Ishikawa (cell line): Measurements from ENCODE around the gene FCN2.

Experiments used
- CREB1 ChIP-seq: IDR thresholded peaks from 2 replicates; pipeline ENCODE4 v1.6.1; 2012; ENCODE audit warnings: low read depth
- EGR1 ChIP-seq: IDR thresholded peaks from 2 replicates; pipeline ENCODE4 v1.6.1; 2012
- EP300 ChIP-seq: IDR thresholded peaks from 2 replicates; pipeline ENCODE4 v1.6.1; 2012; ENCODE audit warnings: borderline replicate concordance
- FOXM1 ChIP-seq: IDR thresholded peaks from 2 replicates; pipeline ENCODE4 v1.6.1; 2012; ENCODE audit warnings: low read depth, borderline replicate concordance
- NFIC ChIP-seq: IDR thresholded peaks from 2 replicates; pipeline ENCODE4 v1.6.1; 2012
- RAD21 ChIP-seq: IDR thresholded peaks from 2 replicates; pipeline ENCODE4 v1.6.1; 2012; ENCODE audit warnings: low read depth
- TAF1 ChIP-seq: IDR thresholded peaks from 2 replicates; pipeline ENCODE4 v1.6.1; 2012; ENCODE audit warnings: low read depth, mild to moderate bottlenecking
- TCF12 ChIP-seq: IDR thresholded peaks from 2 replicates; pipeline ENCODE4 v1.6.1; 2012; ENCODE audit warnings: low read depth
- TEAD4 ChIP-seq: IDR thresholded peaks from 2 replicates; pipeline ENCODE4 v1.6.1; 2012
- USF1 ChIP-seq: IDR thresholded peaks from 2 replicates; pipeline ENCODE4 v1.6.1; 2012
- YY1 ChIP-seq: IDR thresholded peaks from 2 replicates; pipeline ENCODE4 v1.6.1; 2012; ENCODE audit warnings: low read depth
- ZBTB7A ChIP-seq: IDR thresholded peaks from 2 replicates; pipeline ENCODE4 v1.6.1; 2012; ENCODE audit warnings: low read depth
- TF ChIP-seq, protein P1 (sequence below): IDR thresholded peaks from 2 replicates; pipeline ENCODE4 v1.6.1; 2012; ENCODE audit warnings: low read depth, mild to moderate bottlenecking
- TF ChIP-seq, protein P2 (sequence below): IDR thresholded peaks from 2 replicates; pipeline ENCODE4 v1.6.1; 2012

DNA sequence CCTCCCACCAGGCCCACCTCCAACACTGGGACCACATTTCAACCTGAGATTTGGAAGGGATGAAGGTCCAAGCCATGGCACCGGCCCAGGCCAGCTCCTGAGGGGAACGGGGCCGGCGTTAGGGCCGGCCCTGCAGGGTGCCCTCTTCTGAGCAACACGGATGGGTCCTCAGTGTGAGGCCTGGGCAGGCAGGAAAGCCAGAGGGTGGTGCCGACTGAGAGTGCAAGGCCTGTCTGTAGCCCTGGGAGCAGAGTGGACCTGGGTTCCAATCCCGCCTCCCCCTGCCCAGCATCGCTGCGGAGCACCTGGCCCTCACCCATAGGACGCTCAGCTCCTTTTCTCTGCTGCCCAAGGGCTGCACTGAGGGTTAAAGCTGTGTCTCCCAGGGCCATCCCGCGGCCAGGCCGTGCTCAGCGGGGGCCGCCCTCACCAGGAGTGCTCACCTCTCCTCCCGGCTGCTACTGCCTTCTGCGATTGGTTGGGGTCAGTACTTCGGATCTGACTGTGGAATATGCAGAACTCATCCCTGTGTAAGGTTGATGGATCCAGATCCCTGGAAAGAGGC, 44.1 kb upstream of the FCN2 start:
- TF ChIP-seq, protein P1, sequence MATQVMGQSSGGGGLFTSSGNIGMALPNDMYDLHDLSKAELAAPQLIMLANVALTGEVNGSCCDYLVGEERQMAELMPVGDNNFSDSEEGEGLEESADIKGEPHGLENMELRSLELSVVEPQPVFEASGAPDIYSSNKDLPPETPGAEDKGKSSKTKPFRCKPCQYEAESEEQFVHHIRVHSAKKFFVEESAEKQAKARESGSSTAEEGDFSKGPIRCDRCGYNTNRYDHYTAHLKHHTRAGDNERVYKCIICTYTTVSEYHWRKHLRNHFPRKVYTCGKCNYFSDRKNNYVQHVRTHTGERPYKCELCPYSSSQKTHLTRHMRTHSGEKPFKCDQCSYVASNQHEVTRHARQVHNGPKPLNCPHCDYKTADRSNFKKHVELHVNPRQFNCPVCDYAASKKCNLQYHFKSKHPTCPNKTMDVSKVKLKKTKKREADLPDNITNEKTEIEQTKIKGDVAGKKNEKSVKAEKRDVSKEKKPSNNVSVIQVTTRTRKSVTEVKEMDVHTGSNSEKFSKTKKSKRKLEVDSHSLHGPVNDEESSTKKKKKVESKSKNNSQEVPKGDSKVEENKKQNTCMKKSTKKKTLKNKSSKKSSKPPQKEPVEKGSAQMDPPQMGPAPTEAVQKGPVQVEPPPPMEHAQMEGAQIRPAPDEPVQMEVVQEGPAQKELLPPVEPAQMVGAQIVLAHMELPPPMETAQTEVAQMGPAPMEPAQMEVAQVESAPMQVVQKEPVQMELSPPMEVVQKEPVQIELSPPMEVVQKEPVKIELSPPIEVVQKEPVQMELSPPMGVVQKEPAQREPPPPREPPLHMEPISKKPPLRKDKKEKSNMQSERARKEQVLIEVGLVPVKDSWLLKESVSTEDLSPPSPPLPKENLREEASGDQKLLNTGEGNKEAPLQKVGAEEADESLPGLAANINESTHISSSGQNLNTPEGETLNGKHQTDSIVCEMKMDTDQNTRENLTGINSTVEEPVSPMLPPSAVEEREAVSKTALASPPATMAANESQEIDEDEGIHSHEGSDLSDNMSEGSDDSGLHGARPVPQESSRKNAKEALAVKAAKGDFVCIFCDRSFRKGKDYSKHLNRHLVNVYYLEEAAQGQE, result no peak
- TF ChIP-seq EGR1 (no peak), TCF12 (no peak), RAD21 (no peak), YY1 (no peak), USF1 (no peak), EP300 (no peak), TAF1 (no peak), ZBTB7A (no peak), CREB1 (no peak), NFIC (no peak), TEAD4 (no peak), FOXM1 (no peak)
- TF ChIP-seq, protein P2, sequence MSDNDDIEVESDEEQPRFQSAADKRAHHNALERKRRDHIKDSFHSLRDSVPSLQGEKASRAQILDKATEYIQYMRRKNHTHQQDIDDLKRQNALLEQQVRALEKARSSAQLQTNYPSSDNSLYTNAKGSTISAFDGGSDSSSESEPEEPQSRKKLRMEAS, result no peak
